ENCODE results near the gene CLTC.

Gene CLTC

GRCh38 chr17:59632398-59632797, 12.7 kb downstream of the CLTC start:
- TF ChIP-seq CTCF (IDR thresholded peaks at IDR 0.05; ENCODE audit: insufficient read depth, low read depth, low read length, missing control alignments), result no peak
- no peak overlapping the region for H3K4me3 ChIP-seq (ENCODE audit: low read length)
- no peak for DNase-seq (ENCODE audit: low read depth)

- no peak for TF ChIP-seq CTCF (IDR thresholded peaks at IDR 0.05; ENCODE audit: insufficient read depth, low read depth, low read length, missing control alignments)
- DNase-seq (ENCODE audit: low read depth), result no peak
- H3K4me3 ChIP-seq (ENCODE audit: low read length), result no peak overlapping the region
These were observed 14.1 kb downstream of the CLTC start for GRCh38 chr17:59633658-59634359.

- DNase-seq (ENCODE audit: low read depth), result peak; percentile 60
- TF ChIP-seq CTCF (IDR thresholded peaks at IDR 0.05; ENCODE audit: insufficient read depth, low read depth, low read length, missing control alignments), result no peak
- H3K4me3 ChIP-seq (ENCODE audit: low read length), result no peak overlapping the region
These were observed 15.2 kb downstream of the CLTC start for GRCh38 chr17:59634632-59635541.

DNA sequence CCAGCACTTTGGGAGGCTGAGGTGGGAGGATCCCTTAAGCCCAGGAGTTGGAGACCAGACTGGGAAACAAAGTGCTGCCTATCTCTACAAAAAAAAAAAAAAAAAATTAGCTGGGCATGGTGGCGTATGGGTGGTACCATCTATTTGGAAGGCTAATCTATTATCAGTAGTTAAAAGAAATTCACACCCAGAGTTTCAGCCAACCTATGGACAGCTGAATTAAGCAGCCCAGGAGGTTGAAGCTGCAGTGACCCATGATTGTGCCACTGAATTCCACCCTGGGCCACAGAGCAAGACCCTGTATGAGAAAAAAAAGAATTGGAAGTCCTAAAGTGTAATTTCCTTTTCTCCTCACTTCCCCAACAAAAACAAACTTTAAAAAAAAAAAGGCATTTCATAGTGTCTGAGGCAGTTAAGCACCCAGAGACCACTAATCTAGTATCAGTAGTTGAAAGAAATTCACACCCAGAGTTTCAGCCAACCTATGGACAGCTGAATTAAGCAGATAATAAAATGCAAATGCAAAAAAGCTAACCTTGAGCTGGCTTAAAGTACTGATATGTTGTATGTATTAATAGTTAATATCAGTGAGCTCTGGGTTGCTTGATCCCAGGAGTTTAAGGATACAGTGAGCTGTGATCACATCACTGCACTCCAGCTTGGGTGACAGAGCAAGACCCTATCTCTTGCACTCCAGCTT, 18.1 kb downstream of the CLTC start:
- no peak for TF ChIP-seq CTCF (IDR thresholded peaks at IDR 0.05; ENCODE audit: insufficient read depth, low read depth, low read length, missing control alignments)
- DNase-seq (ENCODE audit: low read depth), result no peak
- no peak overlapping the region for H3K4me3 ChIP-seq (ENCODE audit: low read length)

DNA sequence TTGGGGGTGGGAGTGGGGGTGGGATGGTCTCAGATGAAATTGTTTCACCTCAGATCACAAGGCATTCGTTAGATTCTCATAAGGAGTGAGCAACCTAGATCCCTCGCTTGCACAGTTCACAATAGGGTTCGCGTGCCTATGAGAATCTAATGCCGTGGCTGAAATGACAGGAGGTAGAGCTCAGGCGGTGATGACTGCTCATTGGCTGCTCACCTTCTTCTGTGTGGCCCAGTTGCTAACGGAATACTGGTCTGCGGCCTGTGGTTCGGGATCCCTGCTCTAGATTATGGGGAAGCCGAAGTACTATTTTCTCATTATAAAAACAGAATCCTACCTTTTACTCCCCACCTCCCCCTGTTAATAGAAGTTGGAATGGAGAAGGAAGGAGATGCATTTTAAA, 18.9 kb downstream of the CLTC start:
- no peak for TF ChIP-seq CTCF (IDR thresholded peaks at IDR 0.05; ENCODE audit: insufficient read depth, low read depth, low read length, missing control alignments)
- no peak overlapping the region for H3K4me3 ChIP-seq (ENCODE audit: low read length)
- DNase-seq (ENCODE audit: low read depth), result no peak

GRCh38 chr17:59641799-59642484, 22.2 kb downstream of the CLTC start:
- no peak for DNase-seq (ENCODE audit: low read depth)
- no peak overlapping the region for H3K4me3 ChIP-seq (ENCODE audit: low read length)
- TF ChIP-seq CTCF (IDR thresholded peaks at IDR 0.05; ENCODE audit: insufficient read depth, low read depth, low read length, missing control alignments), result no peak

Data from epithelial cell of esophagus (primary cell).